Spleen (tissue), 7 donors: Measurements from ENCODE around the gene SNX24.

Source experiments
- POLR2A ChIP-seq, 3 donors: fragments of 450-650 bp; IDR thresholded peaks; one replicate each; pipeline ENCODE4 v1.5.1; 2017; ENCODE audit warnings: antibody characterized with exemption in 3 of 3, mild to moderate bottlenecking in 1 of 3
- POLR2AphosphoS5 ChIP-seq, 3 donors: sonication (generic); formaldehyde crosslinking; IDR thresholded peaks; one replicate each; pipeline ENCODE4 v1.5.1; 2017; ENCODE audit warnings: antibody characterized with exemption in 3 of 3
- TF ChIP-seq, protein P1 (sequence below), 11 experiments: fragments of 200-600 bp in 7 of 11; fragments of 450-650 bp in 4 of 11; sonication (generic) in 4 of 11; IDR thresholded peaks in 8 of 11; conservative IDR thresholded peaks in 3 of 11; 1 replicate in 7 of 11; 2 replicates in 4 of 11; pipeline versions ENCODE4 v1.4.0 to v1.8.0; 2016 to 2021; ENCODE audit warnings: antibody characterized with exemption in 11 of 11, inconsistent platforms in 4 of 11, mild to moderate bottlenecking in 1 of 11
- donor health status: DM: no; HTN: no; CAD: no; lungs with moderate emphysema.
- donor health status: DM: no; HTN: no; CAD: no.
- donor health status: DM: no; HTN: no; CAD: no.

- TF ChIP-seq POLR2AphosphoS5 (IDR thresholded peaks at IDR 0.05) (no peak), POLR2A (IDR thresholded peaks at IDR 0.05) (no peak)
- TF ChIP-seq, protein P1, sequence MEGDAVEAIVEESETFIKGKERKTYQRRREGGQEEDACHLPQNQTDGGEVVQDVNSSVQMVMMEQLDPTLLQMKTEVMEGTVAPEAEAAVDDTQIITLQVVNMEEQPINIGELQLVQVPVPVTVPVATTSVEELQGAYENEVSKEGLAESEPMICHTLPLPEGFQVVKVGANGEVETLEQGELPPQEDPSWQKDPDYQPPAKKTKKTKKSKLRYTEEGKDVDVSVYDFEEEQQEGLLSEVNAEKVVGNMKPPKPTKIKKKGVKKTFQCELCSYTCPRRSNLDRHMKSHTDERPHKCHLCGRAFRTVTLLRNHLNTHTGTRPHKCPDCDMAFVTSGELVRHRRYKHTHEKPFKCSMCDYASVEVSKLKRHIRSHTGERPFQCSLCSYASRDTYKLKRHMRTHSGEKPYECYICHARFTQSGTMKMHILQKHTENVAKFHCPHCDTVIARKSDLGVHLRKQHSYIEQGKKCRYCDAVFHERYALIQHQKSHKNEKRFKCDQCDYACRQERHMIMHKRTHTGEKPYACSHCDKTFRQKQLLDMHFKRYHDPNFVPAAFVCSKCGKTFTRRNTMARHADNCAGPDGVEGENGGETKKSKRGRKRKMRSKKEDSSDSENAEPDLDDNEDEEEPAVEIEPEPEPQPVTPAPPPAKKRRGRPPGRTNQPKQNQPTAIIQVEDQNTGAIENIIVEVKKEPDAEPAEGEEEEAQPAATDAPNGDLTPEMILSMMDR (IDR thresholded peaks at IDR 0.05 in 8 of 11, conservative IDR thresholded peaks at IDR 0.05 in 3 of 11), result no peak
Observed at GRCh38 chr5:122978644-122979297, 133.4 kb downstream of the SNX24 start.
